Lung (tissue), 12 donors: ENCODE measurements around the gene SEC14L5. TPM values are rescaled to one million over a fixed set of nuclear protein-coding genes. Genes with fewer than 3 reads are reported as not detected.

Source experiments
- ATAC-seq: fragments of 200-7000 bp; cut with Tn5 transposase; one replicate; pipeline ENCODE4 v1.9.1; 2020; ENCODE audit warnings: moderate number of reproducible peaks; ENCODE audit not compliant: insufficient read depth, low FRiP score
- DNase-seq, 3 donors: peaks; one replicate each; pipeline ENCODE4 v3.0.0-alpha.2; 2013 to 2017
- H3K27ac ChIP-seq, 2 donors: one replicate each; pipeline ENCODE4 v1.5.1; 2013; ENCODE audit warnings: mild to moderate bottlenecking in 2 of 2, moderate library complexity in 2 of 2, control low read depth in 1 of 2, inconsistent platforms in 1 of 2, low read depth in 1 of 2, low read length in 1 of 2
- H3K27me3 ChIP-seq, 3 donors: one replicate each; pipeline ENCODE4 v1.5.1; 2013; ENCODE audit warnings: low read length in 2 of 3; ENCODE audit not compliant: control insufficient read depth in 3 of 3, insufficient read depth in 3 of 3
- H3K36me3 ChIP-seq, 4 donors: one replicate each; pipeline ENCODE4 v1.5.1; 2013; ENCODE audit warnings: low read length in 4 of 4, mild to moderate bottlenecking in 1 of 4, moderate library complexity in 1 of 4; ENCODE audit not compliant: control insufficient read depth in 4 of 4, insufficient read depth in 4 of 4
- H3K4me1 ChIP-seq, 5 donors: one replicate each; pipeline ENCODE4 v1.5.1; 2013; ENCODE audit warnings: low read length in 5 of 5, mild to moderate bottlenecking in 2 of 5, moderate library complexity in 1 of 5; ENCODE audit not compliant: control insufficient read depth in 5 of 5, insufficient read depth in 5 of 5
- H3K4me3 ChIP-seq: one replicate; pipeline ENCODE4 v1.5.1; 2013; ENCODE audit warnings: mild to moderate bottlenecking, control low read depth, moderate library complexity
- H3K9ac ChIP-seq, 2 donors: one replicate each; pipeline ENCODE4 v1.5.1; 2013; ENCODE audit warnings: low read length in 2 of 2, control low read depth in 1 of 2; ENCODE audit not compliant: insufficient read depth in 1 of 2
- H3K9me3 ChIP-seq, 4 donors: one replicate each; pipeline ENCODE4 v1.5.1; 2013; ENCODE audit warnings: low read length in 3 of 4, mild to moderate bottlenecking in 1 of 4, moderate library complexity in 1 of 4; ENCODE audit not compliant: control insufficient read depth in 4 of 4, insufficient read depth in 3 of 4
- CTCF ChIP-seq: IDR thresholded peaks from 2 replicates; pipeline ENCODE4 v1.5.1; 2012; ENCODE audit warnings: mild to moderate bottlenecking; ENCODE audit errors: control extremely low read depth, extremely low read depth
- WGBS, 2 donors: extraction: QIAGEN DNeasy Blood & Tissue Kit; methylation state at CpG; one replicate each; pipeline ENCODE4 v1.1.7; 2013; 5-methylcytosine and 5-hydroxymethylcytosine counted together
- polyA plus RNA-seq, 2 donors: library from polyadenylated mRNA; stranded (reverse); fragments of 200-250 nt; gene quantifications; one replicate each; pipeline ENCODE4 v1.2.1, GENCODE V29; 2013
- total RNA-seq, 2 donors: library from RNA; depleted of rRNA in 1 of 2; stranded (reverse); fragments of >200 nt in 1 of 2; gene quantifications; one replicate each; pipeline ENCODE4 v1.2.1, GENCODE V29; 2014 to 2021
- donor health status: control.
- donor health status: control.
- donor health status: Bipolar disorder and iron deficiency.
- donor health status: healthy.
- donor health status: DM: yes; HTN: yes; CAD: no.

Gene SEC14L5
- total and polyA plus RNA-seq, 4 donors: 0.10 to 0.98 (median 0.28) TPM

GRCh38 chr16:4990415-4990814 lies 32.3 kb downstream of the SEC14L5 start:
- no peak for TF ChIP-seq CTCF
- Histone ChIP-seq H3K4me1 (peaks cover 0 to 3% (median 0%) of the 10 kb centered on the region in 5 donors), H3K27ac (no peak overlapping the region), H3K9me3 (peaks cover 0 to 10% (median 0%) of the 10 kb centered on the region in 4 donors), H3K36me3 (no peaks in the 10 kb centered on the region), H3K9ac (no peak overlapping the region), H3K27me3 (peaks cover 4 to 28% (median 19%) of the 10 kb centered on the region in 3 donors), H3K4me3 (no peak overlapping the region)
- 82 to 84% methylated on average over 8 of the region's 8 CpGs for WGBS, 2 donors
- DNase-seq (no peak), ATAC-seq (no peak)

- TF ChIP-seq CTCF: no peak
- Histone ChIP-seq H3K9ac (no peak overlapping the region), H3K4me1 (peaks cover 0 to 3% (median 0%) of the 10 kb centered on the region in 5 donors), H3K27me3 (peaks cover 4 to 24% (median 17%) of the 10 kb centered on the region in 3 donors), H3K4me3 (no peak overlapping the region), H3K9me3 (peaks cover 0 to 10% (median 0%) of the 10 kb centered on the region in 4 donors), H3K27ac (no peak overlapping the region), H3K36me3 (no peaks in the 10 kb centered on the region)
- ATAC-seq: no peak
- WGBS, 2 donors: 91 to 92% methylated on average over 14 of the region's 14 CpGs
- DNase-seq: no peak
Observed at GRCh38 chr16:4991754-4992153, 33.6 kb downstream of the SEC14L5 start.

DNA sequence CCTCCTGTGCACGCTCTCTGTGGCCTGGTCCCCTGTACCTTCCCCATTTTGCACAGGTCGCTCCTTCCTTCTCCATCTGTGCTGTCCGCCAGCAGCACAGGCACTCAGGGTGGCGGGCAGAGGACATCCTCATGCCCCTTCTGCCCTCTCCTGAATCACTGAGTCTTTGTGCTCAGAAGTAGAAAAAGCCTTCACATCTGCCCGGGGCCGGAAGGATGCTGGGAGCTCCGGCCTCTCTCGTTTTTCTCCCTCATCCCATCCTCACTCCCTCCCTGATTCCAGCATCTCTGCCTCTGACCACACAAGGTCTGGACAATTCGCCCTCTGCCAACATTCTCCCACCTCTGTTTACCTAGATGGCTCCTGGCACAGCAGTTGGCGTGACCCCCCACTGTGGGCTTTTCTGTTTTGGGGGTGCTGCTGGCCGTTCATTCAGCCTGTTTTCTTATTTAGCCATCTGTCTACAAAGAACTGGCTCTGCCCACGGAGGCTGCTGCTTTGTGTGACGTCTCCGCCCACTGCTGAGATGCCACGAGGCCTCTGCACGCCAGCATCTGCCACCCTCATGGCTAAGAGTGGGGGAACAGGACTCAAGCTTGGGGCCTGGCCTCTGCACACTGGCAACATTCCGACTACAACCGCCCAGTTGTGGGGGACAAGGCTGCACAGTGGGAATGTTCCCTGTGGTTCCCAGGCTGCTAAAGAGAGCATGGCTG lies 36.7 kb downstream of the SEC14L5 start:
- Histone ChIP-seq H3K27me3 (no peaks in the 10 kb centered on the region), H3K4me1 (no peaks in the 10 kb centered on the region), H3K9me3 (no peaks in the 10 kb centered on the region), H3K36me3 (no peaks in the 10 kb centered on the region), H3K27ac (no peak overlapping the region), H3K9ac (no peak overlapping the region), H3K4me3 (no peak overlapping the region)
- no peak for DNase-seq
- TF ChIP-seq CTCF: no peak
- WGBS, 2 donors: 66 to 79% methylated on average over 17 to 18 of the region's 18 CpGs
- ATAC-seq: no peak

DNA sequence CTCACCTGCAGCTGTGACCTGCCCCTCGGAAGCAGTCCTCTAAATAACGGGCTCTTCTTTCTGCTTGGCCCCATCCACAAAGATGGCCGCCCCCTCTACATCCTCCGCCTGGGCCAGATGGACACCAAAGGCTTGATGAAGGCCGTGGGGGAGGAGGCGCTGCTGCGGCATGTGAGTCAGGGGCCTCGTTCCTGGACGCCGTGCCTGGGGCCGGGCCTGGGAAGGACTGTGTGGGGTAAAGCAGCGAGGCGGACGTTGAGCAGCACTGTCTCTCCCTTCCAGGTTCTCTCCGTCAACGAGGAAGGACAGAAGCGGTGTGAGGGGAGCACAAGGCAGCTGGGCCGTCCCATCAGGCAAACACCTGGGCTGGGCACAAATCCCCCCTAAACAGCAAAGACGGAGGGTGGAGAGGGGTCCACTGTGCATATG lies 42.5 kb downstream of the SEC14L5 start:
- no peak overlapping the region for H3K4me3 ChIP-seq
- no peaks in the 10 kb centered on the region for H3K4me1 ChIP-seq
- no peak for ATAC-seq
- WGBS, 2 donors: 90 to 91% methylated on average over 19 of the region's 19 CpGs
- H3K27me3 ChIP-seq: no peaks in the 10 kb centered on the region
- H3K9ac ChIP-seq: no peak overlapping the region
- H3K27ac ChIP-seq: no peak overlapping the region
- no peak for DNase-seq
- no peaks in the 10 kb centered on the region for H3K36me3 ChIP-seq
- no peaks in the 10 kb centered on the region for H3K9me3 ChIP-seq
- TF ChIP-seq CTCF: no peak
